HCT116 (cell line): ENCODE data around the gene CRB1. TPM values are rescaled to one million over a fixed set of nuclear protein-coding genes. Genes with fewer than 3 reads are reported as not detected.

ENCODE experiments used
- ATAC-seq: fragments of 200-7000 bp; cut with Tn5 transposase; 2 replicates; pipeline ENCODE4 v1.9.1; 2020; ENCODE audit warnings: mild to moderate bottlenecking, moderate library complexity
- BruUV-seq: library from RNA; stranded (reverse); fragments of 400-500 nt; replicated peaks from 2 replicates; lab custom pipeline; 2021; lab: Mats Ljungman, UMichigan
- CTCF ChIA-PET: fragments of 300-600 bp; sonication (Branson Sonifier 250); formaldehyde crosslinking; loops from one replicate; lab custom pipeline; 2021; ENCODE audit warnings: antibody characterized with exemption; lab: Charles Lee
- POLR2A ChIA-PET: fragments of 300-600, 350-600 bp; sonication (Branson Sonifier 250); formaldehyde crosslinking; loops from one replicate; lab custom pipeline; 2021; ENCODE audit warnings: antibody characterized with exemption; lab: Charles Lee
- RAD21 ChIA-PET, 2 experiments: fragments of 300-600 bp; sonication (Branson Sonifier 250); formaldehyde crosslinking; loops; one replicate each; lab custom pipeline; 2023; ENCODE audit warnings: low total read pairs in 2 of 2; ENCODE audit not compliant: uncharacterized antibody in 2 of 2, unreplicated experiment in 2 of 2, low non-redundant PET in 1 of 2; lab: Charles Lee
- DNase-seq: peaks from one replicate; pipeline ENCODE4 v3.0.0-alpha.2; 2010; ENCODE audit warnings: low read depth, low spot score
- H2AFZ ChIP-seq: fragments of 200-600 bp; shearing (Covaris generic), sonication (generic); 2 replicates; pipeline ENCODE4 v1.6.1; 2017; ENCODE audit warnings: low read depth, mixed run types, mixed read lengths, antibody characterized with exemption, low read length; ENCODE audit not compliant: poor library complexity, severe bottlenecking
- H3K27ac ChIP-seq: 2 replicates; pipeline ENCODE4 v1.5.1; 2012; ENCODE audit warnings: low read depth, low read length
- H3K27me3 ChIP-seq: fragments of 200-600 bp; sonication (generic); 2 replicates; pipeline ENCODE4 v1.6.1; 2016; ENCODE audit warnings: mixed run types, low read length, mixed read lengths; ENCODE audit not compliant: insufficient read depth
- H3K36me3 ChIP-seq, 2 experiments: fragments of 200-500 bp in 1 of 2; fragments of 200-600 bp in 1 of 2; sonication (Bioruptor generic) in 1 of 2; sonication (generic) in 1 of 2; 2 replicates each; pipeline versions ENCODE4 v1.5.1 to v1.6.1; 2014 to 2016; ENCODE audit warnings: low read length in 2 of 2, inconsistent platforms in 1 of 2, mixed read lengths in 1 of 2, mixed run types in 1 of 2; ENCODE audit not compliant: insufficient read depth in 2 of 2, control insufficient read depth in 1 of 2
- H3K4me1 ChIP-seq, 2 experiments: fragments of 200-600 bp in 1 of 2; sonication (generic) in 1 of 2; 2 replicates each; pipeline versions ENCODE4 v1.5.1 to v1.6.1; 2012 to 2017; ENCODE audit warnings: low read length in 2 of 2, inconsistent platforms in 1 of 2, mild to moderate bottlenecking in 1 of 2, mixed read lengths in 1 of 2, mixed run types in 1 of 2, moderate library complexity in 1 of 2; ENCODE audit not compliant: insufficient read depth in 2 of 2, control insufficient read depth in 1 of 2
- H3K4me2 ChIP-seq: fragments of 200-600 bp; sonication (generic); 2 replicates; pipeline ENCODE4 v1.6.1; 2017; ENCODE audit warnings: mixed run types, low read length, mixed read lengths
- H3K4me3 ChIP-seq, 2 experiments: fragments of 200-600 bp in 1 of 2; sonication (generic) in 1 of 2; replicated peaks in 1 of 2; 2 replicates each; pipeline ENCODE4 v1.5.1; 2011 to 2016; ENCODE audit warnings: low read length in 2 of 2, control low read depth in 1 of 2, low read depth in 1 of 2, mild to moderate bottlenecking in 1 of 2, mixed read lengths in 1 of 2, mixed run types in 1 of 2
- H3K79me2 ChIP-seq: fragments of 200-600 bp; sonication (generic); 2 replicates; pipeline ENCODE4 v1.6.1; 2017; ENCODE audit warnings: mild to moderate bottlenecking, mixed run types, low read length, moderate library complexity, mixed read lengths; ENCODE audit not compliant: insufficient read depth
- H3K9ac ChIP-seq: fragments of 200-600 bp; sonication (generic); 2 replicates; pipeline ENCODE4 v1.6.1; 2016; ENCODE audit warnings: low read length, mixed read lengths
- H3K9me2 ChIP-seq: fragments of 200-600 bp; sonication (generic), shearing (Covaris generic); 2 replicates; pipeline ENCODE4 v1.6.1; 2017; ENCODE audit warnings: mixed run types, mild to moderate bottlenecking, moderate library complexity; ENCODE audit not compliant: insufficient read depth
- H3K9me3 ChIP-seq, 2 experiments: fragments of 200-500 bp in 1 of 2; fragments of 200-600 bp in 1 of 2; sonication (Bioruptor generic) in 1 of 2; sonication (generic) in 1 of 2; 2 replicates each; pipeline ENCODE4 v1.6.1; 2014 to 2017; ENCODE audit warnings: low read length in 2 of 2, mixed read lengths in 2 of 2, inconsistent platforms in 1 of 2, low read depth in 1 of 2, mild to moderate bottlenecking in 1 of 2, mixed run types in 1 of 2, moderate library complexity in 1 of 2; ENCODE audit not compliant: control insufficient read depth in 1 of 2, insufficient read depth in 1 of 2
- H4K20me1 ChIP-seq: fragments of 200-600 bp; sonication (generic), shearing (Covaris generic); 2 replicates; pipeline ENCODE4 v1.6.1; 2017; ENCODE audit warnings: mixed run types, mild to moderate bottlenecking, moderate library complexity; ENCODE audit not compliant: insufficient read depth
- CBX3 ChIP-seq: IDR thresholded peaks from 2 replicates; pipeline ENCODE4 v1.6.1; 2012; ENCODE audit warnings: low read depth
- CTCF ChIP-seq, 3 experiments: fragments of 200-600 bp in 1 of 3; sonication (generic) in 1 of 3; IDR thresholded peaks in 2 of 3; conservative IDR thresholded peaks in 1 of 3; 2 replicates each; pipeline ENCODE4 v1.5.1; 2012 to 2017; ENCODE audit warnings: low read depth in 2 of 3, low read length in 2 of 3, antibody characterized with exemption in 1 of 3, borderline replicate concordance in 1 of 3, control low read depth in 1 of 3, mild to moderate bottlenecking in 1 of 3, mixed read lengths in 1 of 3, mixed run types in 1 of 3, moderate library complexity in 1 of 3; ENCODE audit not compliant: insufficient read depth in 1 of 3
- ELF1 ChIP-seq: IDR thresholded peaks from 2 replicates; pipeline ENCODE4 v1.6.1; 2012; ENCODE audit warnings: low read depth, borderline replicate concordance
- FOSL1 ChIP-seq: IDR thresholded peaks from 2 replicates; pipeline ENCODE4 v1.6.1; 2012; ENCODE audit warnings: low read depth
- RAD21 ChIP-seq: IDR thresholded peaks from 2 replicates; pipeline ENCODE4 v1.6.1; 2012; ENCODE audit warnings: low read depth, mild to moderate bottlenecking
- SRF ChIP-seq: IDR thresholded peaks from 2 replicates; pipeline ENCODE4 v1.6.1; 2012; ENCODE audit warnings: low read depth
- TCF7L2 ChIP-seq: IDR thresholded peaks from 2 replicates; pipeline ENCODE4 v1.7.0; 2011; ENCODE audit warnings: borderline replicate concordance, inconsistent platforms; ENCODE audit not compliant: insufficient read depth, insufficient read length; ENCODE audit errors: extremely low read depth
- ZFX ChIP-seq: fragments of 450-650 bp; IDR thresholded peaks from 2 replicates; pipeline ENCODE4 v1.6.1; 2017
- intact Hi-C: fragments of 100-400 bp; cut with micrococcal nuclease; formaldehyde crosslinking; loops from 2 replicates; pipeline ENCODE4 v1.10.0; 2022
- total RNA-seq: library from RNA; stranded (reverse); gene quantifications from one replicate; pipeline ENCODE4 v1.2.1, GENCODE V29; 2021; ENCODE audit not compliant: unreplicated experiment

CRB1 gene
- total RNA-seq, 1 experiment from 2014 or later: 0.07 TPM

GRCh38 chr1:197307551-197307950, 39.5 kb downstream of the CRB1 start:
- DNase-seq (no peak), ATAC-seq (no peak)
- H3K4me3 ChIP-seq: no peak overlapping the region
- intact Hi-C loops: no loop called here
- POLR2A ChIA-PET: no interaction called here
- RAD21 ChIA-PET: no interaction called here
- peaks cover 0 to 7% of the 10 kb centered on the region in 2 experiments; a peak in 2 of 4 replicates for H3K4me1 ChIP-seq
- no peak overlapping the region for H3K27ac ChIP-seq
- no peak overlapping the region for H3K9ac ChIP-seq
- H3K36me3 ChIP-seq: no peaks in the 10 kb centered on the region
- H3K9me3 ChIP-seq: no peaks in the 10 kb centered on the region
- no peaks in the 10 kb centered on the region for H3K27me3 ChIP-seq
- CTCF ChIA-PET: no interaction called here
- no peak overlapping the region for H2AFZ ChIP-seq
- no peak for TF ChIP-seq ZFX
- TF ChIP-seq RAD21: no peak
- TF ChIP-seq SRF: no peak
- no peak for TF ChIP-seq CTCF (IDR thresholded peaks at IDR 0.05 in 2 of 3, conservative IDR thresholded peaks at IDR 0.05 in 1 of 3; ENCODE audit: borderline replicate concordance in 1 of 3, insufficient read depth in 1 of 3, low read depth in 2 of 3, low read length in 2 of 3)
- no peak for TF ChIP-seq ELF1
- TF ChIP-seq FOSL1: no peak
- no peaks in the 10 kb centered on the region for H4K20me1 ChIP-seq
- no peaks in the 10 kb centered on the region for H3K9me2 ChIP-seq
- H3K79me2 ChIP-seq: no peaks in the 10 kb centered on the region
- no peak overlapping the region for H3K4me2 ChIP-seq
- no TSS peak for BruUV-seq

- ChIA-PET CTCF (no interaction called here), POLR2A (no interaction called here), RAD21 (no interaction called here)
- H3K27me3 ChIP-seq: no peaks in the 10 kb centered on the region
- H2AFZ ChIP-seq: no peak overlapping the region
- no peaks in the 10 kb centered on the region for H3K79me2 ChIP-seq
- no peaks in the 10 kb centered on the region for H3K9me3 ChIP-seq
- no peak for DNase-seq
- no peak overlapping the region for H3K4me2 ChIP-seq
- intact Hi-C loops: no loop called here
- no peak overlapping the region for H3K27ac ChIP-seq
- TF ChIP-seq TCF7L2: no peak
- no peak for TF ChIP-seq SRF
- TF ChIP-seq CTCF (IDR thresholded peaks at IDR 0.05 in 2 of 3, conservative IDR thresholded peaks at IDR 0.05 in 1 of 3; ENCODE audit: borderline replicate concordance in 1 of 3, insufficient read depth in 1 of 3, low read depth in 2 of 3, low read length in 2 of 3): no peak
- TF ChIP-seq CBX3: no peak
- no peak overlapping the region for H3K4me3 ChIP-seq
- H3K9me2 ChIP-seq: no peaks in the 10 kb centered on the region
- H3K9ac ChIP-seq: no peak overlapping the region
- no peaks in the 10 kb centered on the region for H4K20me1 ChIP-seq
- H3K4me1 ChIP-seq: peaks cover 0 to 7% of the 10 kb centered on the region in 2 experiments; a peak in 2 of 4 replicates
- H3K36me3 ChIP-seq: no peaks in the 10 kb centered on the region
- BruUV-seq: no TSS peak
- ATAC-seq: no peak
These were observed 43.0 kb downstream of the CRB1 start for GRCh38 chr1:197311081-197311480.
